Omental fat pad (tissue), 4 donors: ENCODE results near the gene RTN4R. TPM values are rescaled to one million over a fixed set of nuclear protein-coding genes. Genes with fewer than 3 reads are reported as not detected.

Source experiments
- ATAC-seq: fragments of 150-250 bp; one replicate; pipeline ENCODE4 v1.9.1; 2016; ENCODE audit warnings: mild to moderate bottlenecking, moderate library complexity; ENCODE audit not compliant: low FRiP score
- DNase-seq: peaks from one replicate; pipeline ENCODE4 v3.0.0-alpha.2; 2019; ENCODE audit warnings: low spot score
- CTCF ChIP-seq, 3 donors: fragments of 450-650 bp; IDR thresholded peaks; one replicate each; pipeline ENCODE4 v1.5.1; 2016 to 2017; ENCODE audit warnings: antibody characterized with exemption in 3 of 3, mild to moderate bottlenecking in 3 of 3, moderate library complexity in 2 of 3
- total RNA-seq, 4 donors: library from RNA; depleted of rRNA; stranded (reverse); fragments of >200 nt; gene quantifications; one replicate each; pipeline ENCODE4 v1.1.0, GENCODE V29; 2016

RTN4R gene
- total RNA-seq, 4 donors from 2014 or later: 0.25 to 2.3 (median 1.3) TPM

GRCh38 chr22:20203142-20203551 lies 65.0 kb downstream of the RTN4R start:
- TF ChIP-seq CTCF (IDR thresholded peaks at IDR 0.05): no peak
- ATAC-seq (peak; percentile 1), DNase-seq (no peak)

GRCh38 chr22:20201837-20202392 lies 66.2 kb downstream of the RTN4R start:
- DNase-seq (no peak), ATAC-seq (no peak)
- TF ChIP-seq CTCF (IDR thresholded peaks at IDR 0.05): no peak

- no peak for TF ChIP-seq CTCF (IDR thresholded peaks at IDR 0.05)
- ATAC-seq: no peak
- DNase-seq: no peak
These were observed 68.2 kb downstream of the RTN4R start for GRCh38 chr22:20199906-20200305.

- ATAC-seq (no peak), DNase-seq (no peak)
- no peak for TF ChIP-seq CTCF (IDR thresholded peaks at IDR 0.05)
These were observed 68.7 kb downstream of the RTN4R start for GRCh38 chr22:20199413-20199842.

- no peak for DNase-seq
- TF ChIP-seq CTCF (IDR thresholded peaks at IDR 0.05): no peak
- ATAC-seq: no peak
These were observed 69.4 kb downstream of the RTN4R start for GRCh38 chr22:20198557-20199319.

GRCh38 chr22:20197407-20198030 lies 70.6 kb downstream of the RTN4R start:
- no peak for ATAC-seq
- no peak for TF ChIP-seq CTCF (IDR thresholded peaks at IDR 0.05)
- no peak for DNase-seq
